ENCODE measurements around the gene ICAM1.

GRCh38 chr19:10262771-10263170 is 8.1 kb upstream of the ICAM1 start:
- TF ChIP-seq POLR2A (IDR thresholded peaks at IDR 0.05), result no peak
- TF ChIP-seq, protein P1, sequence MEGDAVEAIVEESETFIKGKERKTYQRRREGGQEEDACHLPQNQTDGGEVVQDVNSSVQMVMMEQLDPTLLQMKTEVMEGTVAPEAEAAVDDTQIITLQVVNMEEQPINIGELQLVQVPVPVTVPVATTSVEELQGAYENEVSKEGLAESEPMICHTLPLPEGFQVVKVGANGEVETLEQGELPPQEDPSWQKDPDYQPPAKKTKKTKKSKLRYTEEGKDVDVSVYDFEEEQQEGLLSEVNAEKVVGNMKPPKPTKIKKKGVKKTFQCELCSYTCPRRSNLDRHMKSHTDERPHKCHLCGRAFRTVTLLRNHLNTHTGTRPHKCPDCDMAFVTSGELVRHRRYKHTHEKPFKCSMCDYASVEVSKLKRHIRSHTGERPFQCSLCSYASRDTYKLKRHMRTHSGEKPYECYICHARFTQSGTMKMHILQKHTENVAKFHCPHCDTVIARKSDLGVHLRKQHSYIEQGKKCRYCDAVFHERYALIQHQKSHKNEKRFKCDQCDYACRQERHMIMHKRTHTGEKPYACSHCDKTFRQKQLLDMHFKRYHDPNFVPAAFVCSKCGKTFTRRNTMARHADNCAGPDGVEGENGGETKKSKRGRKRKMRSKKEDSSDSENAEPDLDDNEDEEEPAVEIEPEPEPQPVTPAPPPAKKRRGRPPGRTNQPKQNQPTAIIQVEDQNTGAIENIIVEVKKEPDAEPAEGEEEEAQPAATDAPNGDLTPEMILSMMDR (IDR thresholded peaks at IDR 0.05), result no peak

All from heart left ventricle (tissue), 13 donors.